OCI-LY7 (cell line): ENCODE measurements around the gene TRIM56. TPM values are rescaled to one million over a fixed set of nuclear protein-coding genes. Genes with fewer than 3 reads are reported as not detected.
"Not testable (repeated sequence)": the region's sequence is repeated elsewhere in the genome, so short reads cannot be mapped to it uniquely, and the experiment has no call there.

Experiments
- BruUV-seq: library from RNA; stranded (reverse); fragments of 400-500 nt; replicated peaks from 2 replicates; lab custom pipeline; 2021; lab: Mats Ljungman, UMichigan
- CTCF ChIA-PET: fragments of 300-600 bp; sonication (Branson Sonifier 250); formaldehyde crosslinking; loops from one replicate; lab custom pipeline; 2022; ENCODE audit warnings: antibody characterized with exemption; ENCODE audit not compliant: unreplicated experiment; lab: Charles Lee
- POLR2A ChIA-PET: fragments of 300-600 bp; sonication (Branson Sonifier 250); formaldehyde crosslinking; loops from one replicate; lab custom pipeline; 2022; ENCODE audit warnings: antibody characterized with exemption; lab: Charles Lee
- DNase-seq: peaks from one replicate; pipeline ENCODE4 v3.0.0-alpha.2; 2015; ENCODE audit warnings: low spot score
- H2AFZ ChIP-seq: fragments of 200-600 bp; sonication (generic), shearing (Covaris generic); 2 replicates; pipeline ENCODE4 v1.6.1; 2014; ENCODE audit warnings: mild to moderate bottlenecking, antibody characterized with exemption, low read length, moderate library complexity
- H3K27ac ChIP-seq: fragments of 200-600 bp; sonication (generic); 2 replicates; pipeline ENCODE4 v1.5.1; 2014; ENCODE audit warnings: mixed run types, low read depth, mild to moderate bottlenecking, moderate library complexity, low read length, inconsistent platforms; ENCODE audit not compliant: poor library complexity, severe bottlenecking
- H3K36me3 ChIP-seq: fragments of 200-600 bp; sonication (generic); 2 replicates; pipeline ENCODE4 v1.6.1; 2014; ENCODE audit warnings: mild to moderate bottlenecking, antibody characterized with exemption, low read length, moderate library complexity, mixed read lengths; ENCODE audit not compliant: insufficient read depth
- H3K4me1 ChIP-seq: fragments of 200-600 bp; sonication (generic); 2 replicates; pipeline ENCODE4 v1.5.1; 2014; ENCODE audit warnings: mild to moderate bottlenecking, low read length; ENCODE audit not compliant: insufficient read depth, poor library complexity, severe bottlenecking
- H3K4me2 ChIP-seq: fragments of 200-600 bp; sonication (generic); 2 replicates; pipeline ENCODE4 v1.6.1; 2014; ENCODE audit warnings: mild to moderate bottlenecking, low read length
- H3K4me3 ChIP-seq: fragments of 200-600 bp; sonication (generic); 2 replicates; pipeline ENCODE4 v1.5.1; 2014; ENCODE audit warnings: mild to moderate bottlenecking, low read depth, low read length; ENCODE audit not compliant: poor library complexity, severe bottlenecking
- H3K79me2 ChIP-seq: fragments of 200-600 bp; sonication (generic); 2 replicates; pipeline ENCODE4 v1.6.1; 2016; ENCODE audit warnings: low read depth, mild to moderate bottlenecking, low read length, moderate library complexity, mixed read lengths; ENCODE audit not compliant: insufficient read depth
- H3K9me2 ChIP-seq: fragments of 200-600 bp; sonication (generic); 2 replicates; pipeline ENCODE4 v1.6.1; 2016; ENCODE audit warnings: mild to moderate bottlenecking, low read length, mixed read lengths; ENCODE audit not compliant: insufficient read depth
- H3K9me3 ChIP-seq: fragments of 200-600 bp; sonication (generic); 2 replicates; pipeline ENCODE4 v1.6.1; 2014; ENCODE audit warnings: mild to moderate bottlenecking, mixed run types, low read length, mixed read lengths
- H4K20me1 ChIP-seq: fragments of 200-600 bp; sonication (generic); 2 replicates; pipeline ENCODE4 v1.6.1; 2014; ENCODE audit warnings: mild to moderate bottlenecking, antibody characterized with exemption, low read length, moderate library complexity, mixed read lengths; ENCODE audit not compliant: insufficient read depth
- CTCF ChIP-seq: fragments of 200-600 bp; sonication (generic); conservative IDR thresholded peaks from 2 replicates; pipeline ENCODE4 v1.5.1; 2014; ENCODE audit warnings: mild to moderate bottlenecking, antibody characterized with exemption, low read length, moderate library complexity, mixed read lengths
- EZH2phosphoT487 ChIP-seq: fragments of 200-600 bp; sonication (generic); IDR thresholded peaks from 2 replicates; pipeline ENCODE4 v1.6.1; 2018; ENCODE audit warnings: low read depth, borderline replicate concordance, mild to moderate bottlenecking, mixed run types, antibody characterized with exemption, low read length, moderate library complexity, mixed read lengths
- intact Hi-C: fragments of 100-400 bp; cut with micrococcal nuclease; formaldehyde crosslinking; loops from one replicate; pipeline ENCODE4 v1.10.0; 2022; ENCODE audit not compliant: unreplicated experiment
- total RNA-seq, 2 experiments: library from RNA; depleted of rRNA in 1 of 2; stranded (reverse); fragments of >200 nt in 1 of 2; shearing (Covaris generic) in 1 of 2; gene quantifications; 2 replicates each; pipeline ENCODE4 v1.2.3, GENCODE V29; 2014 to 2022

TRIM56 gene
- total RNA-seq, 2 experiments from 2014 or later = 15.6 to 47.3 TPM

- POLR2A ChIA-PET = interaction anchor here (0.7 kb wide), 1 partner anchor 1176 kb away, joined by 4 read pairs; no protein-coding TSS in a partner anchor
- no peak for DNase-seq
- Histone ChIP-seq H3K27ac (no peak overlapping the region), H3K4me1 (no peaks in the 10 kb centered on the region), H3K79me2 (no peaks in the 10 kb centered on the region), H3K9me3 (no peaks in the 10 kb centered on the region), H4K20me1 (no peaks in the 10 kb centered on the region), H3K9me2 (no peaks in the 10 kb centered on the region), H3K4me2 (no peak overlapping the region), H3K36me3 (no peaks in the 10 kb centered on the region), H3K4me3 (no peak overlapping the region), H2AFZ (no peak overlapping the region)
- CTCF ChIA-PET = no interaction called here
- TF ChIP-seq EZH2phosphoT487 (no peak), CTCF (no peak)
- no TSS peak for BruUV-seq
- intact Hi-C loops = no loop called here
Observed at GRCh38 chr7:101120315-101120714, 35.0 kb downstream of the TRIM56 start.

GRCh38 chr7:101121631-101121990 is 36.3 kb downstream of the TRIM56 start:
- POLR2A ChIA-PET = not testable (repeated sequence)

GRCh38 chr7:101121991-101122932 is 37.0 kb downstream of the TRIM56 start:
- H4K20me1 ChIP-seq = no peaks in the 10 kb centered on the region
- H3K27ac ChIP-seq = no peak overlapping the region
- no peaks in the 10 kb centered on the region for H3K36me3 ChIP-seq
- TF ChIP-seq CTCF (no peak), EZH2phosphoT487 (no peak)
- no TSS peak for BruUV-seq
- H3K4me1 ChIP-seq = peaks cover 14% of the 10 kb centered on the region
- intact Hi-C loops = no loop called here
- H3K79me2 ChIP-seq = no peaks in the 10 kb centered on the region
- H2AFZ ChIP-seq = no peak overlapping the region
- no peak for DNase-seq
- H3K9me3 ChIP-seq = no peaks in the 10 kb centered on the region
- H3K9me2 ChIP-seq = no peaks in the 10 kb centered on the region
- no peak overlapping the region for H3K4me2 ChIP-seq
- ChIA-PET CTCF (interaction anchor here (1.0 kb wide), 1 partner anchor 22 kb away, joined by 4 read pairs; no protein-coding TSS in a partner anchor), POLR2A (interaction anchor here (1.1 kb wide), 1 partner anchor 11 kb away, joined by 3 read pairs; no protein-coding TSS in a partner anchor)
- no peak overlapping the region for H3K4me3 ChIP-seq

More at GRCh38 chr7:101121631-101121990, 36.3 kb downstream of the TRIM56 start:
- H3K4me2 ChIP-seq, BruUV-seq, H3K4me3 ChIP-seq, H3K9me2 ChIP-seq, H3K27ac ChIP-seq, H3K36me3 ChIP-seq, H2AFZ ChIP-seq, DNase-seq, H3K9me3 ChIP-seq, intact Hi-C loops, H3K79me2 ChIP-seq, H4K20me1 ChIP-seq, H3K4me1 ChIP-seq, CTCF ChIA-PET: not testable (repeated sequence)
